ENCODE data around the gene AOAH.

The AOAH gene

DNA sequence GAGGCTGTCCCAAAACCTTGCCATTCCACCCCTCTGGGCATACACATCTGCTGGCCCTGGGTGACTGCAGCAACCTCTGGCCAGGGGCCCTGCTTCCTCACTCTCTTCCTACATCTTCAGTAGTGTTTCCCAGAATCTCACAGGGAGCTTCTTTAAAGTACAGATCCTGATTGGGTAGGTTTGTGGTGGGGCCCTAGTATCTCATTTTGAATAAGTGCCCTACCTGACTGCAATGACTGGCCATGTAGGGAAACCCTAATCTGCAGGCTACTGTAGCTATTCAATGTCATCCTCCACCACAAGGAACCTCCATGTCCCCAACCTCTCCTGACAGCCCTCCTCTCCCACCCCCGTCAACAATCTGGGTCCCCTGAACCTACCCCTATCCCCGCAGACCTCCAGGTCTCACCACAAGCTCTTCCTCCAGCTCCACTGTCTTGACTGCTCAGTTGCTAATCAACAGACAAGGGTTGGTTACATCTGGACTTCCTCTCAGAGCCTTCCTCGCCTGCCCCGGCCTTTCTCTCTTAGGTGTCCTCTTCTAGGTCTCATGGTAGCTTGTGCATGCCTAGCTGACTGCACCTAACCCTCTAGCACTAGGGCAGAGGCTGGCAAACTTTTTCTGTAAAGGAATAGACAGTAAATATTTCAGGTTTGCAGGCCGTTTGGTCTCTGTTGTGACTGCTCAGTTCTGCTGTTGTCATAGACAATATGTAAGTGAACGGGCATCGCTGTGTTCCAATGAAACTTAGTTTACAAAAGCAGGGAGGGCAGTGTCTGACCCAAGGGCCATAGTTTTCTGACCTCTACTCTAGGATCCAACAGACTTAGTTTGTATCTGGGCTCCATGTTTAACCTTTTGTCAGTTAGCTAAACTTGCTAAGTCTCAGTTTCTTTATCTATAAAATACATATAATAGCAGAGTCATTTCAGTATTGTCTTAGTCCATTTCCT, 121.1 kb downstream of the AOAH start:
- DNase-seq (ENCODE audit: low read depth in 1 of 2, low spot score in 1 of 2) = no peak

- DNase-seq (ENCODE audit: low read depth in 1 of 2, low spot score in 1 of 2) = no peak
These were observed 121.8 kb downstream of the AOAH start for GRCh38 chr7:36602511-36602910.

DNA sequence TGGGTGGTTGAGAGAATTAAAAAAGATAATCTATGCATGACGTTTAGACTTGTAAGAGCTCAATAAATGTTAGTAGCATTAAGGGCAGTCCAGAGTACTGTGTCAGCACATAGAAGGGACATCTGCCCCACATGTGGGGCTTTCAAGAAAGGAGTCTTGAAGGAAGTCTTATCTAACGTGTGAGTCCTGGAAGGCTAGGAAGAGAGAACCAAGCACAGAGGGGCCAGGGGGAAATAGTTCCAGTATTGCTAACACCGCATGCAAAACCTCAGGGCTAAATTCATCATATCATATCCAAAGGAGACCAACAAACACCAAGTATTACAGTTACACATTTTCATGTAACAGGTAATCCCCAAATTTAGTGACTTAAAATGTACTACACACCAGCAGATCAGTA, 122.7 kb downstream of the AOAH start:
- no peak for DNase-seq (ENCODE audit: low read depth in 1 of 2, low spot score in 1 of 2)

- no peak for DNase-seq (ENCODE audit: low read depth in 1 of 2, low spot score in 1 of 2)
These were observed 123.3 kb downstream of the AOAH start for GRCh38 chr7:36600869-36601530.

DNA sequence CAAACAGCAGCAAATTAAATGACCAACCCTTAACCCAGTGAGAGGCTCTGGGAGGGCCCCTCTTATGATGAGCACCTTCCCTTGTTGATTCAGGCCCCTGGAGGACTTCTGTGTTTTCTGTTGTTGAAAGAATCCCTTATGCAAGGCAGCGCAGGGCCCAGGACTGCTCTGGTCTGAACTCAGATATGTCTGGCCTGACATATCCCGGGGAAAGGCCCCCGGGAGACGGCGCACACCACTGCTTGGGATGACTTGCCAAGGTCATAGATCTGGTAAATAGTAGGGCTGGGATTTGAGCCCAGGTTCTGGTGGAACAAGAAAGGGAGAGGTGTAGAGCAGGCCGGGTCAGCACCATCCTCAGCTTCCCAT, 124.0 kb downstream of the AOAH start:
- DNase-seq (ENCODE audit: low read depth in 1 of 2, low spot score in 1 of 2) = no peak

GRCh38 chr7:36599645-36600313, 124.5 kb downstream of the AOAH start:
- no peak for DNase-seq (ENCODE audit: low read depth in 1 of 2, low spot score in 1 of 2)

GRCh38 chr7:36598054-36598674, 126.1 kb downstream of the AOAH start:
- DNase-seq (ENCODE audit: low read depth in 1 of 2, low spot score in 1 of 2) = no peak

DNA sequence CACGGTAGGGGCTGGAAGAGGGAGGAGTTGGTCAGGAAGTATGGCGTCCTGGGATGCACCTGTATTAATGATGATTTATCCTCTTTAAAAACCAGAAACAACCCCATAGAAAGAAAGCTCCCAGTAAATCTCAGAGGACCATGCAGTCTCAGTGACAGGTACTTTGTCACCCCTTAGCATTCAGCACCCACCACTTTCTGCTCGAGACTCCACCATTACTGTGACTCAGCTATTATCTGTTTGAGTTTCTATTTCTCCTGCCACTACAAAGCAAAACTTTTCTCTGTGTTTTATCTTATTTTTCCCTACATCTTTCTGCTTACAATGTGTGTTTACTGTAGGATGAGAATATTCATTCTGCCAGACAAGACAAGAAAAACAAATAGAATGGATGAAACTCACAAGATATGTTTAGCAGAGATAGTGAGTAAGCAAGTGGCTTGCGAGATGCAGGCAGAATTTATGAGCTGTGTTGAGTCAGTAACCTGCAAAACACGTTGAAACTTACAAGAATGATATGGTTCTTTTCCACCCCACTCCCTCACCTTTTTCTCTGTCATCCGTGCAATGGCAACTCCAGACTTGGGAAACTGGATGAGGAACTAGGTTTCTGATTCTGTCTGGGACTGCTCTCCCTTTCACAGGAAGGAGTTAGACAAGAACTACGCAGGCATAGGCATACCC, 127.1 kb downstream of the AOAH start:
- DNase-seq (ENCODE audit: low read depth in 1 of 2, low spot score in 1 of 2) = no peak

DNA sequence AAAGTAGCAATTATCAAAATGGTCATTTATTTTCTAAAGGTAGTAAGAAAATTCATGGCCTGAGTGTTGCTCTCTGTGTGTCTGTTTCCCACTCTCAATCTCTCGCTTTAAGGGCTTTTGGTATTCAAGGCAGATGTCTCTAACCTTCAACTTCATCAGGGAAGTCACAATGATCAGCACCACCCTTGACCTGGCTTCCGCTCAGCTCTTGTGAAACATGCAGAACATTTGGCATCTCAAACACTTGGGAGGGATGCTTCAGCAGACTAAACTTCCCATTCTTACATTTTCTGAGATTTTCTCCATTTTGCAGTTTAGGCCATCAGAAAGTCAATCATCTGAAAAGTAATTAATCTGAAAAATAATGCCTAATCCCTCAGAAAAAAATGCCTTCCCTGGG, 129.8 kb downstream of the AOAH start:
- DNase-seq (ENCODE audit: low read depth in 1 of 2, low spot score in 1 of 2) = no peak

DNA sequence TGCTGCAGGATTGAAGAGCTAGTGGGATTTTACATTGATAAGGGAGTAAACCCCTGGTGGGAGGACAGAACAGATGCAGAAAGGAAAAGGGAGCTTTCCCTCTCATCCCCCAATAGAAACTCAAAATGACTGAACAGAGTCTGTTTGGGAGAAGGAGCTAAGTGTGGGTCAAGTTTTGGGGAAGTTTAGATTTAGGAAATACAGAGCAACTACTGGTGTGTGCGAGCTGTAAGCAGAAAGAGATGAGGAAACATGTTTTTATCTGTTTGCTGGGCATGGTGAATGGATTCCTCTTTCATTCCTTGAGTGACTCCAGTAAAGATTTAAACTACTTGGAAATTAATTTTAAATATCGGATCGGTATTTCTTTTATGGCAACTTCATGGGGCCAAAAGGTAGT, 132.7 kb downstream of the AOAH start:
- DNase-seq (ENCODE audit: low read depth in 1 of 2, low spot score in 1 of 2) = no peak

DNA sequence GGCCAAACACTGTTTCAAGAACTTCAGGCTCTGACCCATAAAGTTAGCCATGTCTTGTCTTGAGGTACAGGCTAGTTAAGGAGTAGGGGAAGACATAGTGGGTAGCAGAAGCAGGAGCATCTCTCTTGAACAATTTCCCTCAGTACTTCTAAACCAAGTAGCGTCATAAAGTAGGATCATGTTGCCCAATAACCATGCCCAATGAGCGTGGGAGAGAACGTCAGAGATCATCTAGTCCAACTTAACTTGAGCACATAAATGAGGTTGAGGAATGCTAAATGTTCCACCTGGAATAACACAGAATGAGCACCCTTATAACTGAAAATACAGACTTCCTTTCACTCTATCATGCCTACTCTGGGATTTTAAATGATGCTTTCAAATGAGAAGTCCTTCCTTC, 134.9 kb downstream of the AOAH start:
- DNase-seq (ENCODE audit: low read depth in 1 of 2, low spot score in 1 of 2) = no peak

DNA sequence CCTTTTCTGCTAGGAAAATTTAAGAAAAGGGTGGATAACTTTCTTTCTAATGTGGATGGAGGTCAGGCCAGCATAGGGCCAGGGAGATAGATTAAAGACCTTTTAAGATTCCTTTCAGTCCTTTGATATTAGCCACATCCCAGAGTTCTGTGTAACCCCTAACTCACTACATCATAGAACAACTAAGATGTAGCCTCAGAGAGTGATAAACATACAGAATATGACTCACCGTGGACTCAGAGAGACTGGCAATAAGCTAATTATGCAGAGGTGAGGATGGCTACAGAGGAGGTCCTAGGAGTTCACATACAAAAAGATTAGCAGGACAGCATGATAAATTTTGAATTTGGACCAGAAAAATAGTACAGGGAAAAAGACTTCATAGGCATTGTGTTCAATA, 141.0 kb downstream of the AOAH start:
- DNase-seq (ENCODE audit: low read depth in 1 of 2, low spot score in 1 of 2) = no peak

DNA sequence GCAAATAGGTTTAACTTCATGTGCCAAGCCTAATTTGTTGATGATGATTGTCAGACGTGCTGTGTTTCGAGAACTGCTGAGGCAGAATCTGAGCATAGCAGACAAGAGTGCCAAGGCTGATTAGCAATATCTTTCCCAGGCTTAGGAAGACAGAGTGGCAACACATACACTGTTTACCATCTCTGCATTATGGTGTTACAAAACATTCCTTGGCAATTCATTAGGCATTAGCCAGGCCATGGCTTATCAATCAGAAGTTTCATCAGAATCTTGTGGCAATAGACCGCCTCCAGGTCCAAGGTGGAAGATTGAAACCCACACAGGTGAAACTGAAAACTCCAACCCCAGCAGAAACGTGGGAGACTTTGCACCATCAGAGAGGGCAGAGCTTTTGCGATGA, 148.5 kb downstream of the AOAH start:
- no peak for DNase-seq (ENCODE audit: low read depth in 1 of 2, low spot score in 1 of 2)

- DNase-seq (ENCODE audit: low read depth in 1 of 2, low spot score in 1 of 2) = no peak
These were observed 151.2 kb downstream of the AOAH start for GRCh38 chr7:36573066-36573465.

DNA sequence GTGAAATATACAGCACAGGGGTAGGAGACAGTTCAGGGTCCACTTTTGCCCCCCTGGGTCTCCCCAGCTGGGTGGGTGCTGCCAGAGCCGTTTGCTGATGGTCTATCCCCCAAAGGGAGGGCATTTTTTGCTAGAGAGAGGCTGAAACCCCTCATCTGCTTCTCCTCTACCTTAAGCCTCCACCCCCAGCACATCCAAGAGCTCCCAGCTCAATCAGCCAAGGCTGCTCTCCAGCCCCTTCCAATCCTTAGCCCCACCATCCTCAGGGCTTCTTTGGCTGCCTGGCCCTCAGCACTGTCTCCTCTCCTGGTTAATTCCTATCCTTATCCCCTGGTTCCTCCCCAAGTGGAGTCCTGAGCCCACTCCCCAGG, 153.1 kb downstream of the AOAH start:
- no peak for DNase-seq (ENCODE audit: low read depth in 1 of 2, low spot score in 1 of 2)

GRCh38 chr7:36570528-36571189, 153.6 kb downstream of the AOAH start:
- no peak for DNase-seq (ENCODE audit: low read depth in 1 of 2, low spot score in 1 of 2)

GRCh38 chr7:36568452-36568849, 155.8 kb downstream of the AOAH start:
- no peak for DNase-seq (ENCODE audit: low read depth in 1 of 2, low spot score in 1 of 2)

- DNase-seq (ENCODE audit: low read depth in 1 of 2, low spot score in 1 of 2) = no peak
These were observed 156.4 kb downstream of the AOAH start for GRCh38 chr7:36567699-36568451.

DNA sequence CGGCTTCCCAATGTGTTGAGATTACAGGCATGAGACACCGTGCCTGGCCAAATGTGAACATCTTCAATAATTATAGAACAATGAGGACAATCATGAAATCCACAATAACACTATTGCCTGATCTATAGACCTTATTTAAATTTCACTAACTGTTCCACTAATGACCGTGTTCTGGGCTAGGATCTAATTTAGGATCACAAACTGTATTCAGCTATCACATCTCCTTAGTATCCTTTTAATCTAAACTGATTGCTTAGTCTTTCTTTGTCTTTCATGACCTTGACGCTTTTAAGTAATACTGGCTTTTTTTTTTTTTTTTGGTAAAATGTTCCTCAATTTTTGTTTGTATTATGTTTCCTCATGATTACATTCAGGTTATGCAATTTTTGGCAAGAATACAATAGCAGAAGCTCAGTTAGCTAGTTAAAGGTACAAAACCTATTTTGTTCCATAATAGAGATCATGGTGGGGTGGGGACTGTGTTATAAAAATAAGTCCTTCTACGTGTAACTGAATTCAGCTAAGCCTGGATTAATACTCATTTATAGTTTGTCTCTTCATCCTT, 158.4 kb downstream of the AOAH start:
- DNase-seq (ENCODE audit: low read depth in 1 of 2, low spot score in 1 of 2) = no peak

GRCh38 chr7:36564489-36564888, 159.8 kb downstream of the AOAH start:
- no peak for DNase-seq (ENCODE audit: low read depth in 1 of 2, low spot score in 1 of 2)
